Endothelial cell of umbilical vein (primary cell): ENCODE results near the gene GRM5. TPM values are rescaled to one million over a fixed set of nuclear protein-coding genes. Genes with fewer than 3 reads are reported as not detected.
"Not testable (repeated sequence)": the region's sequence is repeated elsewhere in the genome, so short reads cannot be mapped to it uniquely, and the experiment has no call there.

Experiments used
- BruUV-seq: library from RNA; stranded (reverse); fragments of 400-500 nt; replicated peaks from 2 replicates; lab custom pipeline; 2021; lab: Mats Ljungman, UMichigan
- CTCF ChIA-PET: fragments of 300-600, 350-600 bp; sonication (Branson Sonifier 250); formaldehyde crosslinking; loops from one replicate; lab custom pipeline; 2021; ENCODE audit warnings: antibody characterized with exemption, inconsistent platforms; lab: Charles Lee
- POLR2A ChIA-PET: fragments of 300-600, 350-600 bp; sonication (Branson Sonifier 250); formaldehyde crosslinking; loops from one replicate; lab custom pipeline; 2021; ENCODE audit warnings: antibody characterized with exemption, inconsistent platforms; lab: Charles Lee
- DNase-seq: peaks from one replicate; pipeline ENCODE4 v3.0.0-alpha.2; 2011; ENCODE audit warnings: low read depth, low spot score
- FAIRE-seq: peaks from 2 replicates; lab custom pipeline; 2011; peaks lifted over from hg19 to GRCh38; lab: Jason Lieb, UNC
- H2AFZ ChIP-seq: 2 replicates; pipeline ENCODE4 v1.6.0; 2012; ENCODE audit warnings: low read depth, low read length, control low read depth, inconsistent platforms
- H3K27ac ChIP-seq: 2 replicates; pipeline ENCODE4 v1.5.1; 2011; ENCODE audit warnings: low read depth, mild to moderate bottlenecking, control low read depth, low read length, moderate library complexity; ENCODE audit not compliant: insufficient read depth
- H3K27me3 ChIP-seq, 2 experiments: 2 replicates each; pipeline versions ENCODE4 v1.6.0 to v1.6.1; 2011; ENCODE audit warnings: low read length in 2 of 2, mixed read lengths in 1 of 2; ENCODE audit not compliant: control insufficient read depth in 2 of 2, insufficient read depth in 2 of 2
- H3K36me3 ChIP-seq, 2 experiments: 2 replicates in 1 of 2; 3 replicates in 1 of 2; pipeline ENCODE4 v1.5.1; 2011; ENCODE audit warnings: low read length in 2 of 2, mild to moderate bottlenecking in 1 of 2, moderate library complexity in 1 of 2; ENCODE audit not compliant: control insufficient read depth in 2 of 2, insufficient read depth in 2 of 2; ENCODE audit errors: extremely low read depth in 1 of 2
- H3K4me1 ChIP-seq: 3 replicates; pipeline ENCODE4 v1.5.1; 2011; ENCODE audit warnings: mild to moderate bottlenecking, low read length; ENCODE audit not compliant: control insufficient read depth, insufficient read depth; ENCODE audit errors: extremely low read depth
- H3K4me2 ChIP-seq: 2 replicates; pipeline ENCODE4 v1.6.1; 2011; ENCODE audit warnings: low read length, control low read depth, mixed read lengths; ENCODE audit not compliant: insufficient read depth
- H3K4me3 ChIP-seq, 3 experiments: fragments of 200-600 bp in 1 of 3; sonication (generic), shearing (Covaris generic) in 1 of 3; replicated peaks in 1 of 3; 2 replicates each; pipeline ENCODE4 v1.5.1; 2011 to 2016; ENCODE audit warnings: control low read depth in 3 of 3, low read length in 3 of 3, mild to moderate bottlenecking in 2 of 3, inconsistent platforms in 1 of 3, low read depth in 1 of 3, moderate library complexity in 1 of 3; ENCODE audit not compliant: insufficient read depth in 1 of 3
- H3K79me2 ChIP-seq: 2 replicates; pipeline ENCODE4 v1.6.0; 2012; ENCODE audit warnings: low read length, inconsistent platforms; ENCODE audit not compliant: control insufficient read depth, insufficient read depth
- H3K9ac ChIP-seq: replicated peaks from 2 replicates; pipeline ENCODE3; 2011; ENCODE audit warnings: low read length, control low read depth; ENCODE audit not compliant: insufficient read depth; ENCODE audit errors: extremely low read depth
- H3K9me1 ChIP-seq: replicated peaks from 3 replicates; pipeline ENCODE4 v1.6.0; 2011; ENCODE audit warnings: mild to moderate bottlenecking, low read length; ENCODE audit not compliant: control insufficient read depth, insufficient read depth; ENCODE audit errors: extremely low read depth
- H3K9me3 ChIP-seq: replicated peaks from 2 replicates; pipeline ENCODE4 v1.5.1; 2012; ENCODE audit warnings: low read length, inconsistent platforms; ENCODE audit not compliant: control insufficient read depth, insufficient read depth
- H4K20me1 ChIP-seq: replicated peaks from 2 replicates; pipeline ENCODE3; 2011; ENCODE audit warnings: mild to moderate bottlenecking, low read length; ENCODE audit not compliant: control insufficient read depth, insufficient read depth; ENCODE audit errors: extremely low read depth
- EZH2 ChIP-seq: IDR thresholded peaks from 2 replicates; pipeline ENCODE4 v1.6.1; 2012; ENCODE audit warnings: borderline replicate concordance, low read depth, mild to moderate bottlenecking, moderate library complexity, low read length, inconsistent platforms; ENCODE audit not compliant: severe bottlenecking
- FOS ChIP-seq: IDR thresholded peaks from 2 replicates; pipeline ENCODE4 v1.6.1; 2011; ENCODE audit warnings: mild to moderate bottlenecking, low read length, moderate library complexity, borderline replicate concordance; ENCODE audit not compliant: insufficient read depth
- JUN ChIP-seq: IDR thresholded peaks from 2 replicates; pipeline ENCODE4 v1.6.1; 2011; ENCODE audit warnings: borderline replicate concordance, low read depth; ENCODE audit not compliant: insufficient read length, insufficient read depth
- MYC ChIP-seq: IDR thresholded peaks from one replicate; pipeline ENCODE4 v1.6.1; 2011; ENCODE audit warnings: mild to moderate bottlenecking, low read depth, low read length
- POLR2A ChIP-seq: IDR thresholded peaks from 2 replicates; pipeline ENCODE4 v1.6.1; 2012; ENCODE audit warnings: low read depth, mild to moderate bottlenecking, control low read depth, low read length
- POLR2AphosphoS5 ChIP-seq: IDR thresholded peaks from 2 replicates; pipeline ENCODE4 v1.6.1; 2012; ENCODE audit warnings: low read depth, mild to moderate bottlenecking, control low read depth, low read length, moderate library complexity; ENCODE audit not compliant: insufficient read depth
- dilution Hi-C: fragments of 300-500 bp; cut with MboI; formaldehyde crosslinking; loops from one replicate; pipeline ENCODE4 v1.15.0; 2019; ENCODE audit warnings: low sequenced_read_pairs; ENCODE audit not compliant: extremely low pct_ligation_motif_present
- intact Hi-C: fragments of 100-400 bp; cut with micrococcal nuclease; formaldehyde crosslinking; loops from one replicate; pipeline ENCODE4 v1.10.0; 2022
- polyA plus RNA-seq, 4 experiments: library from polyadenylated mRNA; depleted of rRNA in 3 of 4; stranded (reverse) in 3 of 4; unstranded in 1 of 4; fragments of >200 nt; gene quantifications; 2 replicates each; pipeline versions ENCODE4 v1.2.1 to v1.2.3, GENCODE V29; 2011 to 2012; ENCODE audit warnings: missing spikeins in 1 of 4
- total RNA-seq: library from RNA; stranded (reverse); gene quantifications from 2 replicates; pipeline ENCODE4 v1.2.3, GENCODE V29; 2021
- TF ChIP-seq, protein P1 (sequence below), 2 donors: IDR thresholded peaks; 1 replicate in 1 of 2; 2 replicates in 1 of 2; pipeline ENCODE4 v1.5.1; 2011; ENCODE audit warnings: low read length in 2 of 2, mild to moderate bottlenecking in 2 of 2, moderate library complexity in 2 of 2, control low read depth in 1 of 2, inconsistent platforms in 1 of 2, low read depth in 1 of 2; ENCODE audit not compliant: insufficient read depth in 1 of 2; ENCODE audit errors: extremely low read depth in 1 of 2
- TF ChIP-seq, protein P2 (sequence below): IDR thresholded peaks from 2 replicates; pipeline ENCODE4 v1.6.1; 2011; ENCODE audit not compliant: insufficient read depth, insufficient read length

The GRM5 gene
- total and polyA plus RNA-seq, 2 donors (not counting 3 experiments of a cell fraction or from before 2014, with no cell fraction given) = 0.10 to 0.11 TPM

DNA sequence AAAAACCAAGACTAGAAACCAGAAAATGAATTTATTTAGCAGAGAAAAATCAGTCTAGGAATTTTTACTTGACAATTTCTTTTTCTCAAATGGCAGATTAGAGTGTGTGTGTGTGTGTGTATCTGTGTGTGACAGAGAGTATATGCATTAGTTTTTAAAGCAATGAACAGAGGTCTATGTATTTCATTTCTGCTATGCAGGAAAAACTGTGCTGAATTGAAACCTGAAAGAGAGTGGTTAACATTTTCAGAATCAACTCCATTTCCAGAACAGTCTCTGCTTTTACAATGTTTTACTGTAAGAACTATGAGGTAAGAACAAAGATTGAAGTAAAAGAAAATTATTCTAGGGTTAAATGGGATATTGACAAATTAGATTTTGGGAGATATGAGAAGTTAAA is 114.8 kb downstream of the GRM5 start:
- dilution Hi-C loops = no loop called here
- intact Hi-C loops = no loop called here
- FAIRE-seq = no peak
- CTCF ChIA-PET = no interaction called here
- H3K4me2 ChIP-seq = no peak overlapping the region
- H3K4me1 ChIP-seq = no peaks in the 10 kb centered on the region
- H3K9me3 ChIP-seq = no peaks in the 10 kb centered on the region
- H3K9me1 ChIP-seq = no peaks in the 10 kb centered on the region
- H2AFZ ChIP-seq = no peak overlapping the region
- DNase-seq = no peak
- H3K27ac ChIP-seq = no peak overlapping the region
- no peaks in the 10 kb centered on the region for H3K27me3 ChIP-seq
- H4K20me1 ChIP-seq = no peaks in the 10 kb centered on the region
- H3K79me2 ChIP-seq = no peaks in the 10 kb centered on the region
- no peaks in the 10 kb centered on the region for H3K36me3 ChIP-seq
- BruUV-seq = no TSS peak
- POLR2A ChIA-PET = no interaction called here
- no peak for TF ChIP-seq FOS
- TF ChIP-seq EZH2 = no peak
- TF ChIP-seq, protein P1, sequence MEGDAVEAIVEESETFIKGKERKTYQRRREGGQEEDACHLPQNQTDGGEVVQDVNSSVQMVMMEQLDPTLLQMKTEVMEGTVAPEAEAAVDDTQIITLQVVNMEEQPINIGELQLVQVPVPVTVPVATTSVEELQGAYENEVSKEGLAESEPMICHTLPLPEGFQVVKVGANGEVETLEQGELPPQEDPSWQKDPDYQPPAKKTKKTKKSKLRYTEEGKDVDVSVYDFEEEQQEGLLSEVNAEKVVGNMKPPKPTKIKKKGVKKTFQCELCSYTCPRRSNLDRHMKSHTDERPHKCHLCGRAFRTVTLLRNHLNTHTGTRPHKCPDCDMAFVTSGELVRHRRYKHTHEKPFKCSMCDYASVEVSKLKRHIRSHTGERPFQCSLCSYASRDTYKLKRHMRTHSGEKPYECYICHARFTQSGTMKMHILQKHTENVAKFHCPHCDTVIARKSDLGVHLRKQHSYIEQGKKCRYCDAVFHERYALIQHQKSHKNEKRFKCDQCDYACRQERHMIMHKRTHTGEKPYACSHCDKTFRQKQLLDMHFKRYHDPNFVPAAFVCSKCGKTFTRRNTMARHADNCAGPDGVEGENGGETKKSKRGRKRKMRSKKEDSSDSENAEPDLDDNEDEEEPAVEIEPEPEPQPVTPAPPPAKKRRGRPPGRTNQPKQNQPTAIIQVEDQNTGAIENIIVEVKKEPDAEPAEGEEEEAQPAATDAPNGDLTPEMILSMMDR (IDR thresholded peaks at IDR 0.05; ENCODE audit: extremely low read depth in 1 of 2, insufficient read depth in 1 of 2, low read depth in 1 of 2, low read length in 2 of 2) = no peak
- no peak for TF ChIP-seq MYC
- TF ChIP-seq POLR2A = no peak
- TF ChIP-seq POLR2AphosphoS5 = no peak
- TF ChIP-seq, protein P2, sequence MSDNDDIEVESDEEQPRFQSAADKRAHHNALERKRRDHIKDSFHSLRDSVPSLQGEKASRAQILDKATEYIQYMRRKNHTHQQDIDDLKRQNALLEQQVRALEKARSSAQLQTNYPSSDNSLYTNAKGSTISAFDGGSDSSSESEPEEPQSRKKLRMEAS = no peak
- TF ChIP-seq JUN = no peak
- H3K9ac ChIP-seq = no peak overlapping the region
- H3K4me3 ChIP-seq = no peak overlapping the region

DNA sequence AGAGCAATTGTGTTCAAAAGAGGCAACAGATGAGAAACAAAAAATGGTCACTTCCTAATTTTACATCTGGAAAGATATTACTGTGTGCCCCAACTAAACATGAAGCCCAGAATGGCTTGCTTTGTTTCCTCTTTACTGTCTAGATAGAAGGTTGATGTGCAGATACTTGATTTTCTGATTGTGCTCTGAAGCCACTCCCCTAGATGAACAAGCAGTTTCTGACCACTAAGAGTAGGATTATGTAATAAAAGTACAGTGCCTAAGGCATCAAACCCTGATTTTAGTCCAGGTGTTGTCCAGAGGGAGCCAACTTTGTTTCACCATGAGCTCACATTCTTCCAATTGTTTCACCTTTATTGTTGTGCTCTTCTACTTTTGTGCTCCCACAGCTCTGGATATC is 116.9 kb downstream of the GRM5 start:
- not testable (repeated sequence) for BruUV-seq, H3K9ac ChIP-seq

DNA sequence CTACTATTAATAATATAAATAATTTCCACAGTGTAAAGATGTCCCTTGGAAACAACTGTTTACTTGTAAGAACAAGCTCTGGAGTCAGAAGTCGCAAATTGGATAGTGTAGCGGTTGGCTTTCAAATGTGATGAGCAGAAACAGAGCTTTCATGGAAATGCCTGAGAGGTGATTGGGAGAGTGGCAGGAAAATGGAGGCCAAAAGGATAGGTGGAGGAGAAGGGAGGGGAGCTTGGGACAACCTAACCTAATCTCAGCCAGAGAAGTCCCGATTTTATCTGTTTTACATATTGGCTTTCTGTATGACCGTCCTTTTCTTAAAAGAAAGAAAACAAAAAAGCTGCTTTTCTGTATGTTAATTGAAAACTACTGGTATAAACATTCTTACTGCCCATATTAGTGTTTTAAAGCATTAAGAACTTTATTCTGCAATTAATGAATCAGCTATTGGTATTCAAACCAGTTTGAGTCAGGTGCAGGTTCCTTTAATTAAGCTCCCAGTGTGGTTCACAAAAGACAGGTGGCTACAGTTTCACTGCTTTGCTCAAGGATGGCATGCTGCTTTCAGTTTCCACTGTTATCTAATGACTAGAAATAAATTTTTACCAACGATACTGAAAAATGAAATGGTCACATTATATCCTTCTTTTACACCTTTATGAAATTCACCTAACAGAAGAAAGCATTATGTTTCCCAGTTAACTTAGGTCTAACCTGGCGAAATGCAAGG is 117.8 kb downstream of the GRM5 start:
- CTCF ChIA-PET, BruUV-seq, H3K79me2 ChIP-seq, H3K9me3 ChIP-seq, H3K4me3 ChIP-seq, H3K9ac ChIP-seq, dilution Hi-C loops, intact Hi-C loops, H3K4me1 ChIP-seq, FAIRE-seq, H3K27ac ChIP-seq, H3K36me3 ChIP-seq, H3K9me1 ChIP-seq, H4K20me1 ChIP-seq, H2AFZ ChIP-seq, H3K27me3 ChIP-seq, DNase-seq, POLR2A ChIA-PET, H3K4me2 ChIP-seq: not testable (repeated sequence)

More for the DNA sequence above, 116.9 kb downstream of the GRM5 start:
- H3K27me3 ChIP-seq, H4K20me1 ChIP-seq, intact Hi-C loops, H2AFZ ChIP-seq, POLR2A ChIA-PET, H3K36me3 ChIP-seq, H3K9me3 ChIP-seq, CTCF ChIA-PET, H3K9me1 ChIP-seq, DNase-seq, FAIRE-seq, H3K4me3 ChIP-seq, H3K4me1 ChIP-seq, H3K79me2 ChIP-seq, H3K4me2 ChIP-seq, H3K27ac ChIP-seq, dilution Hi-C loops: not testable (repeated sequence)
